ENCODE data around the gene TBXAS1. TPM values are rescaled to one million over a fixed set of nuclear protein-coding genes. Genes with fewer than 3 reads are reported as not detected.

Gene TBXAS1
- total and polyA plus RNA-seq, 8 donors, result 0.74 to 18.4 (median 2.2) TPM

DNA sequence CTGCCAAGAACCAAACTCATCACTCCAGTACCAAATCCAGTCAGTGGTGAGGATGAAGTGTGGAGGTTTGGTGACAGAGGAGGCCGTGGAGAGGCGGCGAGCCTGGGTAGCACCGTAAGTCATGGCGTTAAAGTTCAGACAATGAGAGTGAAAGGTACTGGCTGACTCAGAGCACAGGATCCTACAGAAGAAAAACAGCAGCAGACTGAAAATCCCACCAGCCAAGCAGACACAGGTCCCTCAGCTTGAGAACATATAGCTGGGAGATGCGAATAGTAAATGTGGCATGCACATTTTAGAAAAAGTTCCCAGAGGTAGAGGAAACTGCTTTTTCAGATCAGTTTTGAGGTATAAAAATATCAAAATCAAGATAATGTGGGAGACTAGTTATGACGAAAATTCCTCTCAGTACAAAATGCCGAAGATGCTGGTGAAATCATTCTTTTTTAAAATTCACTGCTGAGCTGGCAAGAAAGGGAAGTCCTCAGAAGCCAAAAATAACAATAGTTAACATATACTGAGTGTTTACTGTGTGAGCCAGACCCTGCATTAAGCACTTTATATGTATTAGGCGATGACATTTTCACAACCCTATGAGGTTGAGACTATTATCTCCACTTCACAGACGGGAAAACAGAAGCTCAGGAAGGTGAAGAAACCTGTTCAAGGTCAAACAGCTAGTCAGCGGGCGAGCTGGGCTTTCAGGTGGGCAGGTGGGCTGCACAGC lies 212.8 kb downstream of the TBXAS1 start:
- Histone ChIP-seq H3K36me3 (peaks cover 0 to 16% (median 0%) of the 10 kb centered on the region in 3 donors), H3K4me3 (no peak overlapping the region), H3K27me3 (no peaks in the 10 kb centered on the region), H3K27ac (no peak overlapping the region), H3K4me1 (peaks cover 10 to 14% (median 11%) of the 10 kb centered on the region in 3 donors), H3K9me3 (no peaks in the 10 kb centered on the region)
- intact Hi-C loops (cut with DNase I), result no loop called here
- FAIRE-seq, result no peak
- TF ChIP-seq, protein P1, sequence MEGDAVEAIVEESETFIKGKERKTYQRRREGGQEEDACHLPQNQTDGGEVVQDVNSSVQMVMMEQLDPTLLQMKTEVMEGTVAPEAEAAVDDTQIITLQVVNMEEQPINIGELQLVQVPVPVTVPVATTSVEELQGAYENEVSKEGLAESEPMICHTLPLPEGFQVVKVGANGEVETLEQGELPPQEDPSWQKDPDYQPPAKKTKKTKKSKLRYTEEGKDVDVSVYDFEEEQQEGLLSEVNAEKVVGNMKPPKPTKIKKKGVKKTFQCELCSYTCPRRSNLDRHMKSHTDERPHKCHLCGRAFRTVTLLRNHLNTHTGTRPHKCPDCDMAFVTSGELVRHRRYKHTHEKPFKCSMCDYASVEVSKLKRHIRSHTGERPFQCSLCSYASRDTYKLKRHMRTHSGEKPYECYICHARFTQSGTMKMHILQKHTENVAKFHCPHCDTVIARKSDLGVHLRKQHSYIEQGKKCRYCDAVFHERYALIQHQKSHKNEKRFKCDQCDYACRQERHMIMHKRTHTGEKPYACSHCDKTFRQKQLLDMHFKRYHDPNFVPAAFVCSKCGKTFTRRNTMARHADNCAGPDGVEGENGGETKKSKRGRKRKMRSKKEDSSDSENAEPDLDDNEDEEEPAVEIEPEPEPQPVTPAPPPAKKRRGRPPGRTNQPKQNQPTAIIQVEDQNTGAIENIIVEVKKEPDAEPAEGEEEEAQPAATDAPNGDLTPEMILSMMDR (IDR thresholded peaks at IDR 0.05), result no peak
- DNase-seq, result no peak
- 91 to 95% methylated on average over 12 of the region's 12 CpGs for WGBS, 2 donors
- ATAC-seq, result no peak

DNA sequence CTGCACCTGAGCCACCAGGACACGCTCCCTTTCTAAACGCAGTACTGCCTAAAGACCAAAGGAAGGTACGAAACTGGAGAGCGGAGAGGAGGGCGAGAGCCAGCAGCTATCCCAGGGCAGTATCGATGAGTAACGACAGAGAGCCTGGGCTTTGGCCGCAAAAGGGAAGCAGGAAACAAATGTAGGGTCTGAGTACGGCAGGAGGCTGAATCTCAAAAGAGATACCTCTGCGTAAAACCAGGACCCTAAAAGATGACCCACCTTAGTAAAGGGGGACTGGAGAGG lies 213.3 kb downstream of the TBXAS1 start:
- peaks cover 10 to 14% (median 11%) of the 10 kb centered on the region in 3 donors for H3K4me1 ChIP-seq
- FAIRE-seq (no peak), DNase-seq (no peak), ATAC-seq (no peak)
- WGBS, 2 donors, result 89 to 93% methylated on average over 10 of the region's 10 CpGs
- intact Hi-C loops (cut with DNase I), result no loop called here
- peaks cover 0 to 11% (median 0%) of the 10 kb centered on the region in 3 donors for H3K36me3 ChIP-seq
- H3K27ac ChIP-seq, result no peak overlapping the region
- no peak overlapping the region for H3K4me3 ChIP-seq
- TF ChIP-seq, protein P1 (IDR thresholded peaks at IDR 0.05), result no peak
- H3K27me3 ChIP-seq, result no peaks in the 10 kb centered on the region
- no peaks in the 10 kb centered on the region for H3K9me3 ChIP-seq

DNA sequence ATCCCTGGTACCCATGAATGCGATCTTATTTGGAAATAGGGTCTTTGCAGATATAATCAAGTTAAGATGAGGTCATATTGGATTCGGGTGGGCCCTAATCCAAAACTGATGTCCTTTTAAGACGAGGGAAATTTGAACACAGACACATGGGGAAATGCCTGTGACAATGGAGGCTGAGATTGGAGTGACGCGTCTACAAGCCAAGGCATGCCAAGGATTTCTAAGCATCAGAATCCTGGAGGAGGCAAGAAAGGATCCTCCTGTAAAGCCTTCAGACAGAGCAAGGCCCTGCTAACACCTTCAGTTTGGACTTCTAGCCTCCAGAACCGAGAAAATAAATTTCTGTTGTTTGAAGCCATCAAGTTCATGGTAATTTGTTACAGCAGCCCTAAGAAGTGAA lies 215.2 kb downstream of the TBXAS1 start:
- no peaks in the 10 kb centered on the region for H3K9me3 ChIP-seq
- peaks cover 0 to 2% (median 0%) of the 10 kb centered on the region in 3 donors for H3K36me3 ChIP-seq
- no peak overlapping the region for H3K4me3 ChIP-seq
- intact Hi-C loops (cut with DNase I), result no loop called here
- WGBS, 2 donors, result 95 to 96% methylated on average over 6 of the region's 6 CpGs
- no peak for FAIRE-seq
- TF ChIP-seq, protein P1 (IDR thresholded peaks at IDR 0.05), result no peak
- no peak for DNase-seq
- ATAC-seq, result no peak
- no peak overlapping the region for H3K27ac ChIP-seq
- H3K4me1 ChIP-seq, result peaks cover 16 to 23% (median 20%) of the 10 kb centered on the region in 3 donors
- no peaks in the 10 kb centered on the region for H3K27me3 ChIP-seq

DNA sequence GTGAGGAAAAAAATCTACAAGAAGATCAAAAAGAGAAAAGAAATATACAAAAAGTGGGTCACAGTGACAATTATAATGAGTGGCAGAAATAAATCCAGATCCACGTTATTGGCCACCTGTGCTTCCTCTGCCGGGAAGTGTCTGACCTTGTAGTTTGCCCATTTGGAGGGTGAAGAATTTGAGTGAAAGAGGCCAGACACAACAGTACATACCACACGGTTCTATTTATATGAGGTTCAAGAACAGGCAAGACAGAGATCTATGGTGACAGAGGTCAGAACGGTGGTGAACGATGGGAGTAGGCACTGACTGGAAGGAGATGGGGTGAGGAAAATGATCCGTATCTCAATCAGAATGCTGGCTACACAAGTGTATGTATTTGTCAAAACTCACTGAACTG lies 216.6 kb downstream of the TBXAS1 start:
- FAIRE-seq (no peak), ATAC-seq (peak in 3 of 4 donors; percentile 28 to 38 (median 33)), DNase-seq (no peak)
- H3K9me3 ChIP-seq, result no peaks in the 10 kb centered on the region
- H3K4me1 ChIP-seq, result peaks cover 19 to 30% (median 24%) of the 10 kb centered on the region in 3 donors
- peak overlapping the region in 1 of 4 donors; percentile 30 for H3K27ac ChIP-seq
- no peak overlapping the region for H3K4me3 ChIP-seq
- TF ChIP-seq, protein P1 (IDR thresholded peaks at IDR 0.05), result no peak
- intact Hi-C loops (cut with DNase I), result no loop called here
- H3K36me3 ChIP-seq, result no peaks in the 10 kb centered on the region
- no peaks in the 10 kb centered on the region for H3K27me3 ChIP-seq
- 18 to 19% methylated on average over 6 of the region's 6 CpGs for WGBS, 2 donors

DNA sequence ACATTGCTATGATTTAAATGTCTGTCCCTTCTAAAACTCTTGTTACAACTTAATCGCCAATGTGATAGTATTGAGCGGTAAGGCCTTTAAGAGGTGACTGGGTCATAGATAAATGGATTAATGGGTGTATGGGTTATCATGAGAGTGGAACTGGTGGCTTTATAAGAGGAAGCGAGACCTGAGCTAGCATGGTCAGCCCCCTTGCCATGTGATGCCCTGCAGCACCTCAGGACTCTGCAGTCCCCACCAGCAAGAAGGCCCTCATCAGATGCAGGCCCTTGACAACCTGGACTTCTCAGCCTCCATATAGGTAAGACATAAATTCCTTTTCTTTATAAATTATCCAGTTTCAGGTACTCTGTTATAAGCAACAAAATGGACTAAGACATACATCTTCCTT lies 218.1 kb downstream of the TBXAS1 start:
- H3K27ac ChIP-seq, result no peak overlapping the region
- no peaks in the 10 kb centered on the region for H3K36me3 ChIP-seq
- H3K4me3 ChIP-seq, result no peak overlapping the region
- no peaks in the 10 kb centered on the region for H3K9me3 ChIP-seq
- no peak for DNase-seq
- intact Hi-C loops (cut with DNase I), result no loop called here
- TF ChIP-seq, protein P1 (IDR thresholded peaks at IDR 0.05), result no peak
- WGBS, 2 donors, result 67 to 79% methylated on average over 3 of the region's 3 CpGs
- FAIRE-seq, result no peak
- peaks cover 19 to 30% (median 24%) of the 10 kb centered on the region in 3 donors for H3K4me1 ChIP-seq
- H3K27me3 ChIP-seq, result no peaks in the 10 kb centered on the region
- no peak for ATAC-seq
